Ovary (tissue), 9 donors: ENCODE measurements around the gene MUSTN1. TPM values are rescaled to one million over a fixed set of nuclear protein-coding genes. Genes with fewer than 3 reads are reported as not detected.

Experiments used
- DNase-seq, 5 donors: peaks; one replicate each; pipeline ENCODE4 v3.0.0-alpha.2; 2019 to 2020
- H3K27ac ChIP-seq, 2 donors: fragments of 200-600 bp; one replicate each; pipeline versions ENCODE4 v1.5.1 to v1.8.0; 2019 to 2022
- H3K27me3 ChIP-seq: fragments of 200-600 bp; one replicate; pipeline ENCODE4 v1.8.0; 2022
- H3K36me3 ChIP-seq: fragments of 200-600 bp; sonication (generic); one replicate; pipeline ENCODE4 v1.5.1; 2019
- H3K4me1 ChIP-seq: one replicate; pipeline ENCODE4 v1.8.1; 2013; ENCODE audit warnings: mild to moderate bottlenecking, moderate library complexity; ENCODE audit not compliant: insufficient read depth
- H3K4me3 ChIP-seq: fragments of 200-600 bp; sonication (generic); one replicate; pipeline ENCODE4 v1.5.1; 2017
- H3K9me3 ChIP-seq, 2 donors: fragments of 200-600 bp in 1 of 2; sonication (generic) in 1 of 2; one replicate each; pipeline versions ENCODE4 v1.5.1 to v1.8.1; 2013 to 2019; ENCODE audit warnings: mild to moderate bottlenecking in 1 of 2, moderate library complexity in 1 of 2
- EP300 ChIP-seq: sonication (generic); formaldehyde crosslinking; IDR thresholded peaks from one replicate; pipeline ENCODE4 v1.6.1; 2017; ENCODE audit warnings: antibody characterized with exemption
- POLR2A ChIP-seq: fragments of 450-650 bp; IDR thresholded peaks from one replicate; pipeline ENCODE4 v1.6.1; 2017; ENCODE audit warnings: antibody characterized with exemption, mild to moderate bottlenecking, moderate library complexity
- WGBS, 3 donors: extraction: QIAGEN DNeasy Blood & Tissue Kit in 1 of 3; methylation state at CpG; one replicate each; pipeline versions ENCODE4 v1.1.5 to v1.1.7; 2013 to 2017; 5-methylcytosine and 5-hydroxymethylcytosine counted together
- intact Hi-C, 4 donors: fragments of 100-400 bp; cut with DNase I; formaldehyde crosslinking; loops; one replicate each; pipeline versions ENCODE4 v1.11.0 to v1.15.1; 2022 to 2023
- polyA plus RNA-seq, 2 donors: library from polyadenylated mRNA; stranded (reverse); fragments of 200-250 nt in 1 of 2; fragments of 350-450 nt in 1 of 2; fragmentation: Illumina TruSeq in 1 of 2; extraction: RNeasy Lipid Tissue Mini Kit (QIAGEN cat#74804) in 1 of 2; gene quantifications; one replicate each; pipeline ENCODE4 v1.2.3, GENCODE V29; 2013 to 2014
- total RNA-seq, 7 donors: library from RNA; depleted of rRNA in 2 of 7; stranded (reverse); fragments of >200 nt in 2 of 7; fragmentation: NEBNext Ultra II Directional in 3 of 7; extraction: Animal tissue kit (Norgen Biotek cat#: 25700) in 3 of 7; gene quantifications; one replicate each; pipeline versions ENCODE4 v1.1.0 to v1.2.4, GENCODE V29; 2016 to 2023
- TF ChIP-seq, protein P1 (sequence below), 3 donors: fragments of 450-650 bp in 2 of 3; fragments of 200-600 bp in 1 of 3; IDR thresholded peaks; one replicate each; pipeline versions ENCODE4 v1.5.1 to v1.8.0; 2016 to 2022; ENCODE audit warnings: antibody characterized with exemption in 3 of 3, mild to moderate bottlenecking in 1 of 3
- donor health status: DM: no; HTN: no; CAD: no; lungs with moderate emphysema.
- donor health status: DM: no; HTN: no; CAD: no.
- donor health status: Bipolar disorder and iron deficiency.
- donor health status: DM: yes; HTN: yes; CAD: no.
- donor health status: DM: no; HTN: no; CAD: no.
- donor health status: DM: yes; HTN: yes; CAD: no.

Gene MUSTN1
- total and polyA plus RNA-seq, 9 donors, result 2.2 to 30.0 (median 8.6) TPM

DNA sequence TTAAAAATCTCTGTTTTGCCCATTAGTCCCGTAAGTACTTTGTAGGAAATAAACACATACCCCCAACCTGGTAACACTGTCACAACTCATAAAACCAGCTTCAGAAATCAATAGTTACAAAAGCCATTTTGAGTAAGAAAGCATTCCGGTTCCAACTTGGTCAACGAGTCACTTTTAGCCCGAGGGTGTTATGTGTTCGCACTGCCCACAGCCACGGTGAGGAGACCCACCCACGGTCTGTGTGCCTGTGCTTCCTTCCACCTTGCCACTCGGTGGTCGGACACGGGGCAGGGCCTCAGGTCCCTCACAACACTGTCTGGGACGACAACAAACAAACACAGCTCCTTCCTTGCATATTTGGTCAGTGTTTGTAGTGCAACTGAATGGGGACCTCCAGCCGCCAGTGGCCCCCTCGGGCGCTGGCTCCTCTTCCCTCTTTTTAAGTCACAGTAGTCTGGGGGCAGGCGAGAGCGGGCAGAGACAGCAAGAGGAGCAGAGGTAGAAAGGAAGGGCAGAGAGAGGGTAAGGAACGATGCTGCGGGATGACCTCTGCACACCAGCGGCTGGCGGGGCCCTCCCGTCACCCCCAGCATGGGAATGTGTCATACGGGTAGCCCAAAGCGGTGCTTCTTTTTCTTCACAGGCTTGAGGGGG is 5.2 kb upstream of the MUSTN1 start:
- H3K27me3 ChIP-seq, result no peaks in the 10 kb centered on the region
- 86 to 88% (median 88%) methylated on average over 23 of the region's 23 CpGs for WGBS, 3 donors
- H3K36me3 ChIP-seq, result no peaks in the 10 kb centered on the region
- H3K27ac ChIP-seq, result no peak overlapping the region
- H3K9me3 ChIP-seq, result no peaks in the 10 kb centered on the region
- H3K4me1 ChIP-seq, result peaks cover 5% of the 10 kb centered on the region
- DNase-seq, result no peak
- TF ChIP-seq, protein P1, sequence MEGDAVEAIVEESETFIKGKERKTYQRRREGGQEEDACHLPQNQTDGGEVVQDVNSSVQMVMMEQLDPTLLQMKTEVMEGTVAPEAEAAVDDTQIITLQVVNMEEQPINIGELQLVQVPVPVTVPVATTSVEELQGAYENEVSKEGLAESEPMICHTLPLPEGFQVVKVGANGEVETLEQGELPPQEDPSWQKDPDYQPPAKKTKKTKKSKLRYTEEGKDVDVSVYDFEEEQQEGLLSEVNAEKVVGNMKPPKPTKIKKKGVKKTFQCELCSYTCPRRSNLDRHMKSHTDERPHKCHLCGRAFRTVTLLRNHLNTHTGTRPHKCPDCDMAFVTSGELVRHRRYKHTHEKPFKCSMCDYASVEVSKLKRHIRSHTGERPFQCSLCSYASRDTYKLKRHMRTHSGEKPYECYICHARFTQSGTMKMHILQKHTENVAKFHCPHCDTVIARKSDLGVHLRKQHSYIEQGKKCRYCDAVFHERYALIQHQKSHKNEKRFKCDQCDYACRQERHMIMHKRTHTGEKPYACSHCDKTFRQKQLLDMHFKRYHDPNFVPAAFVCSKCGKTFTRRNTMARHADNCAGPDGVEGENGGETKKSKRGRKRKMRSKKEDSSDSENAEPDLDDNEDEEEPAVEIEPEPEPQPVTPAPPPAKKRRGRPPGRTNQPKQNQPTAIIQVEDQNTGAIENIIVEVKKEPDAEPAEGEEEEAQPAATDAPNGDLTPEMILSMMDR (IDR thresholded peaks at IDR 0.05), result no peak
- TF ChIP-seq EP300 (no peak), POLR2A (no peak)
- no peak overlapping the region for H3K4me3 ChIP-seq
- intact Hi-C loops, result no loop called here

DNA sequence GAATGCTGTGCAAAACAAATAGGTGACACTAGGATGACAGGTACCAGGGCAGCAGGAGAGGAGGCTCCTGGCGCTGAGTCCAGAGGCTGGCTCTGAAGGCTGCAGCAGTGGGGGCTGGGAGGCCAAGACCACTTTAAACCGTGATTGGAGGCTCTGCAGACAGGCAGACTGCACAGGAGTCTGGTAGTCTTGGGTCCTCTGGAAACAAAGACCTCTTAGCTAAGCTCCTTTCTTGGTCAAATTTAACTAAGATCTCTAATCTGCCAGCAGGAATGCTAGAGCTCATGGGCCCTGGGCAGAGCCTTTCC is 4.4 kb upstream of the MUSTN1 start:
- 73 to 80% (median 74%) methylated on average over 2 of the region's 2 CpGs for WGBS, 3 donors
- TF ChIP-seq EP300 (no peak), POLR2A (no peak)
- TF ChIP-seq, protein P1 (IDR thresholded peaks at IDR 0.05), result no peak
- Histone ChIP-seq H3K9me3 (no peaks in the 10 kb centered on the region), H3K27ac (no peak overlapping the region), H3K27me3 (no peaks in the 10 kb centered on the region), H3K4me1 (peaks cover 7% of the 10 kb centered on the region), H3K4me3 (no peak overlapping the region), H3K36me3 (no peaks in the 10 kb centered on the region)
- intact Hi-C loops, result no loop called here
- DNase-seq, result no peak

- Histone ChIP-seq H3K9me3 (no peaks in the 10 kb centered on the region), H3K27me3 (no peaks in the 10 kb centered on the region), H3K4me3 (no peak overlapping the region), H3K27ac (no peak overlapping the region), H3K36me3 (no peaks in the 10 kb centered on the region), H3K4me1 (peaks cover 7% of the 10 kb centered on the region)
- 87 to 91% (median 90%) methylated on average over 8 of the region's 8 CpGs for WGBS, 3 donors
- no peak for DNase-seq
- intact Hi-C loops, result no loop called here
- TF ChIP-seq, protein P1 (IDR thresholded peaks at IDR 0.05), result no peak
- TF ChIP-seq EP300, result no peak
- TF ChIP-seq POLR2A, result no peak
These were observed 3.9 kb upstream of the MUSTN1 start for GRCh38 chr3:52838561-52839267.

- TF ChIP-seq POLR2A (no peak), EP300 (no peak)
- TF ChIP-seq, protein P1 (IDR thresholded peaks at IDR 0.05), result no peak
- no peak for DNase-seq
- Histone ChIP-seq H3K9me3 (no peaks in the 10 kb centered on the region), H3K27ac (no peak overlapping the region), H3K4me3 (no peak overlapping the region), H3K36me3 (no peaks in the 10 kb centered on the region), H3K4me1 (peaks cover 7% of the 10 kb centered on the region), H3K27me3 (no peaks in the 10 kb centered on the region)
- intact Hi-C loops, result no loop called here
- WGBS, 3 donors, result 90 to 93% (median 91%) methylated on average over 4 of the region's 4 CpGs
These were observed 2.2 kb upstream of the MUSTN1 start for GRCh38 chr3:52836986-52837385.
